ENCODE measurements around the gene PLD1.

DNA sequence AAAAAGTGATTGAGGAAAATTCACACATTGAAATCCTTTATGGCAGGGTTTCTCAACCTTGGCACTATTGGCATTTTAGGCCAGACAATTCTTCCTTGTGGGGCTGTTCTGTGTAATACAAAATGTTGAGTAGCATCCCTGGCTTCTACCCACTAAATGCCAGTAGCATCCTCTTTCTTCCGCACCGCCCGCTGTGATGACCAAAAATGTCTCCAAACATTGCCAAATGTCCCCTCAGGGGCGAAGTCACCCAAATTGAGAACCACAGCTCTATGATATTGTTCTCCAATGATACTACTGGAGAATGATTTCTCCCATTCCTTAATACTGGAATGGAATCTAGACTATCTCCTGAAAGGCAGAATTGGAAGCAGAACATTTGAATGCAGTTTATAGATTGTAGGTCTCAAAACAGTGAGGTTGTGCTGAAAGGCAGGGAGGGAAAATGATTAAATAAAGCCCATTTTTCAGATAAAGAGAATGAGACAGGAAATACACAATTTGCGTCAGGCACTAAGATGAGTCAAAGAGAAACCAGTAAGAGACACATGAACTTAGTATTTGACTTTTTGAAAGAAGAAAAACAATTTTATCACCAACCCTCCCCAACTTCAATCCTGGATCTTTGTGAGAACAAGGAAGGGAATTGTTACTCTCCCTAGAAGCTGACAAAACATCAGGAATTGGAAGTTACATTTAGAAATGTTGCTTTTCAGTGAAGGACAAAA is 248.5 kb downstream of the PLD1 start:
- TF ChIP-seq, protein P1, sequence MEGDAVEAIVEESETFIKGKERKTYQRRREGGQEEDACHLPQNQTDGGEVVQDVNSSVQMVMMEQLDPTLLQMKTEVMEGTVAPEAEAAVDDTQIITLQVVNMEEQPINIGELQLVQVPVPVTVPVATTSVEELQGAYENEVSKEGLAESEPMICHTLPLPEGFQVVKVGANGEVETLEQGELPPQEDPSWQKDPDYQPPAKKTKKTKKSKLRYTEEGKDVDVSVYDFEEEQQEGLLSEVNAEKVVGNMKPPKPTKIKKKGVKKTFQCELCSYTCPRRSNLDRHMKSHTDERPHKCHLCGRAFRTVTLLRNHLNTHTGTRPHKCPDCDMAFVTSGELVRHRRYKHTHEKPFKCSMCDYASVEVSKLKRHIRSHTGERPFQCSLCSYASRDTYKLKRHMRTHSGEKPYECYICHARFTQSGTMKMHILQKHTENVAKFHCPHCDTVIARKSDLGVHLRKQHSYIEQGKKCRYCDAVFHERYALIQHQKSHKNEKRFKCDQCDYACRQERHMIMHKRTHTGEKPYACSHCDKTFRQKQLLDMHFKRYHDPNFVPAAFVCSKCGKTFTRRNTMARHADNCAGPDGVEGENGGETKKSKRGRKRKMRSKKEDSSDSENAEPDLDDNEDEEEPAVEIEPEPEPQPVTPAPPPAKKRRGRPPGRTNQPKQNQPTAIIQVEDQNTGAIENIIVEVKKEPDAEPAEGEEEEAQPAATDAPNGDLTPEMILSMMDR (IDR thresholded peaks at IDR 0.05; ENCODE audit: insufficient read depth, low read length) = no peak
- TF ChIP-seq POLR2AphosphoS5 (IDR thresholded peaks at IDR 0.05; ENCODE audit: low read depth) = no peak
- TF ChIP-seq REST (IDR thresholded peaks at IDR 0.05; ENCODE audit: insufficient replicate concordance, low read depth) = no peak

All from HL-60 (cell line).